HepG2 (cell line): ENCODE measurements around the gene ETFA. TPM values are rescaled to one million over a fixed set of nuclear protein-coding genes. Genes with fewer than 3 reads are reported as not detected.
A peak's percentile ranks its signal among the peaks of the same experiment; 100 is the strongest.

Experiments
- ATAC-seq: fragments of 200-7000 bp; cut with Tn5 transposase; 3 replicates; pipeline ENCODE4 v1.9.1; 2020; ENCODE audit warnings: mild to moderate bottlenecking, moderate library complexity
- BruUV-seq: library from RNA; stranded (reverse); fragments of 400-500 nt; replicated peaks from 2 replicates; lab custom pipeline; 2021; lab: Mats Ljungman, UMichigan
- CTCF ChIA-PET: fragments of 300-600 bp; formaldehyde crosslinking; extraction: SDS; loops from one replicate; lab custom pipeline; 2021; ENCODE audit warnings: low total read pairs, inconsistent platforms, low intra/inter-chr PET ratio; lab: Yijun Ruan, JAX
- POLR2A ChIA-PET: fragments of 350-600 bp; sonication (Branson Sonifier 250); formaldehyde crosslinking; loops from one replicate; lab custom pipeline; 2020; ENCODE audit warnings: antibody characterized with exemption, inconsistent platforms; lab: Yijun Ruan, JAX
- DNase-seq: peaks from one replicate; pipeline ENCODE4 v3.0.0-alpha.2; 2015; ENCODE audit warnings: low spot score
- FAIRE-seq: peaks from 3 replicates; lab custom pipeline; 2011; peaks lifted over from hg19 to GRCh38; lab: Jason Lieb, UNC
- H2AFZ ChIP-seq: one replicate; pipeline ENCODE4 v1.6.1; 2011; ENCODE audit warnings: low read length, inconsistent platforms
- H3K27ac ChIP-seq: fragments of 300-600 bp; 3 replicates; pipeline ENCODE4 v1.8.0; 2011; ENCODE audit warnings: mixed run types, mild to moderate bottlenecking, mixed read lengths, low read length, inconsistent platforms; ENCODE audit not compliant: insufficient read depth; ENCODE audit errors: extremely low read length
- H3K27me3 ChIP-seq, 2 experiments: fragments of 200-600 bp in 1 of 2; 2 replicates in 1 of 2; 3 replicates in 1 of 2; pipeline versions ENCODE4 v1.6.0 to v1.8.0; 2011; ENCODE audit warnings: low read length in 2 of 2, mild to moderate bottlenecking in 2 of 2, moderate library complexity in 2 of 2, inconsistent platforms in 1 of 2; ENCODE audit not compliant: insufficient read depth in 2 of 2, control insufficient read depth in 1 of 2
- H3K36me3 ChIP-seq, 2 experiments: fragments of 200-600 bp in 1 of 2; replicated peaks in 1 of 2; 2 replicates in 1 of 2; 3 replicates in 1 of 2; pipeline versions ENCODE4 v1.5.1 to v1.8.0; 2011; ENCODE audit warnings: low read length in 2 of 2, inconsistent platforms in 1 of 2; ENCODE audit not compliant: insufficient read depth in 2 of 2, control insufficient read depth in 1 of 2
- H3K4me1 ChIP-seq: 2 replicates; pipeline ENCODE4 v1.5.1; 2012; ENCODE audit warnings: low read length, inconsistent platforms; ENCODE audit not compliant: insufficient read depth
- H3K4me2 ChIP-seq: 2 replicates; pipeline ENCODE4 v1.6.0; 2011; ENCODE audit warnings: low read depth, low read length, inconsistent platforms
- H3K4me3 ChIP-seq, 3 experiments: fragments of 200-600 bp in 1 of 3; sonication (generic), shearing (Covaris generic) in 1 of 3; replicated peaks in 1 of 3; 2 replicates each; pipeline ENCODE4 v1.5.1; 2011 to 2016; ENCODE audit warnings: low read length in 3 of 3, inconsistent platforms in 2 of 3, low read depth in 2 of 3, mild to moderate bottlenecking in 2 of 3, control low read depth in 1 of 3, mixed read lengths in 1 of 3; ENCODE audit not compliant: insufficient read depth in 1 of 3
- H3K79me2 ChIP-seq: one replicate; pipeline ENCODE4 v1.6.1; 2011; ENCODE audit warnings: low read length, inconsistent platforms; ENCODE audit not compliant: insufficient read depth
- H3K9ac ChIP-seq: 2 replicates; pipeline ENCODE4 v1.6.0; 2011; ENCODE audit warnings: mild to moderate bottlenecking, low read depth, low read length, inconsistent platforms; ENCODE audit not compliant: insufficient read depth
- H3K9me3 ChIP-seq: 2 replicates; pipeline ENCODE4 v1.5.1; 2012; ENCODE audit warnings: mild to moderate bottlenecking, low read length
- H4K20me1 ChIP-seq: 2 replicates; pipeline ENCODE4 v1.6.0; 2011; ENCODE audit warnings: inconsistent platforms, mild to moderate bottlenecking, low read length, moderate library complexity; ENCODE audit not compliant: insufficient read depth
- ATF5 ChIP-seq: sonication (generic); formaldehyde crosslinking; IDR thresholded peaks from 2 replicates; pipeline ENCODE4 v1.4.0; 2020; ENCODE audit warnings: mild to moderate bottlenecking, low read depth, missing genetic modification reagents
- CHD4 ChIP-seq: fragments of 200-600 bp; sonication (generic); IDR thresholded peaks from 2 replicates; pipeline ENCODE4 v1.7.0; 2017; ENCODE audit warnings: mild to moderate bottlenecking, low read length, borderline replicate concordance
- ESRRA ChIP-seq: sonication (generic); formaldehyde crosslinking; IDR thresholded peaks from 2 replicates; pipeline ENCODE4 v1.5.1; 2020; ENCODE audit warnings: mild to moderate bottlenecking, low read depth, missing genetic modification reagents
- MLX ChIP-seq: IDR thresholded peaks from 2 replicates; pipeline ENCODE4 v1.6.1; 2016
- REL ChIP-seq: sonication (generic); formaldehyde crosslinking; conservative IDR thresholded peaks from 2 replicates; pipeline ENCODE4 v1.8.0; 2022; ENCODE audit warnings: mild to moderate bottlenecking, missing genetic modification reagents, moderate library complexity
- RXRB ChIP-seq: IDR thresholded peaks from 2 replicates; pipeline ENCODE4 v1.6.1; 2016; ENCODE audit warnings: borderline replicate concordance, missing genetic modification reagents, missing compliant biosample characterization
- SNAPC5 ChIP-seq: sonication (generic); formaldehyde crosslinking; IDR thresholded peaks from 2 replicates; pipeline ENCODE4 v1.8.1; 2023; ENCODE audit warnings: mild to moderate bottlenecking, missing genetic modification reagents, borderline replicate concordance
- SYNCRIP ChIP-seq: fragments of 200-400 bp; formaldehyde crosslinking; IDR thresholded peaks from 2 replicates; pipeline ENCODE4 v1.6.1; 2018; ENCODE audit warnings: mild to moderate bottlenecking, low read depth, low read length; ENCODE audit not compliant: insufficient read depth
- U2AF1 ChIP-seq: fragments of 200-400 bp; formaldehyde crosslinking; optimal IDR thresholded peaks from 2 replicates; pipeline ENCODE3; 2017; ENCODE audit warnings: mild to moderate bottlenecking, low read depth, low read length
- ZBTB42 ChIP-seq: sonication (generic); formaldehyde crosslinking; IDR thresholded peaks from 2 replicates; pipeline ENCODE4 v1.5.0; 2020; ENCODE audit warnings: mild to moderate bottlenecking, missing genetic modification reagents
- ZFP82 ChIP-seq: sonication (generic); formaldehyde crosslinking; IDR thresholded peaks from 2 replicates; pipeline ENCODE4 v1.5.1; 2020; ENCODE audit warnings: mild to moderate bottlenecking, missing genetic modification reagents, borderline replicate concordance
- ZNF629 ChIP-seq: sonication (generic); formaldehyde crosslinking; conservative IDR thresholded peaks from 2 replicates; pipeline ENCODE4 v1.5.0; 2020; ENCODE audit warnings: missing genetic modification reagents
- ZNF644 ChIP-seq: IDR thresholded peaks from 2 replicates; pipeline ENCODE4 v1.6.1; 2016; ENCODE audit warnings: low read depth
- WGBS: methylation state at CpG from one replicate; pipeline ENCODE4 v1.1.6; 2017; ENCODE audit warnings: low lambda C conversion rate; 5-methylcytosine and 5-hydroxymethylcytosine counted together
- in situ Hi-C: cut with HindIII; loops from 2 replicates; pipeline ENCODE4 v1.10.0; 2017; ENCODE audit warnings: low pct_unique_long_range_greater_than_20kb; ENCODE audit not compliant: extremely low pct_ligation_motif_present
- intact Hi-C: fragments of 100-400 bp; cut with micrococcal nuclease; formaldehyde crosslinking; loops from one replicate; pipeline ENCODE4 v1.10.0; 2022; ENCODE audit not compliant: unreplicated experiment
- polyA plus RNA-seq, 8 experiments: library from polyadenylated mRNA; depleted of rRNA in 3 of 8; stranded (reverse) in 7 of 8; unstranded in 1 of 8; fragments of >200 nt; fragmentation: Illumina TruSeq in 4 of 8; extraction: Trizol in 4 of 8; gene quantifications; 2 replicates each; pipeline versions ENCODE4 v1.2.1 to v1.2.3, GENCODE V29; 2011 to 2016; ENCODE audit warnings: low read depth in 4 of 8, missing spikeins in 1 of 8, mixed read lengths in 1 of 8; ENCODE audit not compliant: insufficient read depth in 1 of 8
- total RNA-seq, 5 experiments: library from RNA; depleted of rRNA; stranded (reverse); fragments of >200 nt; fragmentation: Illumina TruSeq; extraction: Trizol; gene quantifications; 2 replicates each; pipeline ENCODE4 v1.2.3, GENCODE V29; 2016; ENCODE audit warnings: low read depth in 1 of 5

The ETFA gene
- total and polyA plus RNA-seq, 2 of the 13 experiments (the other 11 are each of a cell fraction or from before 2014, with no cell fraction given), result 291 to 396 TPM

GRCh38 chr15:76179023-76179422 lies 132.2 kb downstream of the ETFA start:
- ChIA-PET CTCF (no interaction called here), POLR2A (no interaction called here)
- H3K4me3 ChIP-seq, result no peak overlapping the region
- DNase-seq (no peak), FAIRE-seq (no peak), ATAC-seq (no peak)
- H3K4me2 ChIP-seq, result no peak overlapping the region
- no TSS peak for BruUV-seq
- in situ Hi-C loops, result no loop called here
- 25% methylated on average over 4 of the region's 4 CpGs for WGBS
- TF ChIP-seq ZBTB42 (no peak), REL (CRISPR knock-in tag) (no peak), ZNF629 (CRISPR knock-in tag) (peak; percentile 80)
- no peaks in the 10 kb centered on the region for H3K36me3 ChIP-seq
- no peak overlapping the region for H3K9ac ChIP-seq
- no peaks in the 10 kb centered on the region for H4K20me1 ChIP-seq
- H3K9me3 ChIP-seq, result no peaks in the 10 kb centered on the region
- intact Hi-C loops, result no loop called here
- no peak overlapping the region for H3K27ac ChIP-seq
- peaks cover 22% of the 10 kb centered on the region for H3K4me1 ChIP-seq
- H2AFZ ChIP-seq, result no peak overlapping the region
- peaks cover 9 to 54% of the 10 kb centered on the region in 2 experiments for H3K27me3 ChIP-seq
- no peaks in the 10 kb centered on the region for H3K79me2 ChIP-seq

- in situ Hi-C loops, result no loop called here
- ATAC-seq, result no peak
- CTCF ChIA-PET, result no interaction called here
Measured at GRCh38 chr15:76178296-76179000, 132.8 kb downstream of the ETFA start.

More at GRCh38 chr15:76178296-76179000, 132.8 kb downstream of the ETFA start:
- H3K9ac ChIP-seq, result no peak overlapping the region
- FAIRE-seq (no peak), DNase-seq (no peak)
- H3K27me3 ChIP-seq, result peaks cover 9 to 56% of the 10 kb centered on the region in 2 experiments
- BruUV-seq, result no TSS peak
- WGBS, result 52% methylated on average over 11 of the region's 21 CpGs
- H3K27ac ChIP-seq, result no peak overlapping the region
- H3K4me2 ChIP-seq, result peak overlapping the region; percentile 40; the same call in 1 of the 2 replicates
- no peak overlapping the region for H2AFZ ChIP-seq
- intact Hi-C loops, result no loop called here
- no peaks in the 10 kb centered on the region for H3K9me3 ChIP-seq
- POLR2A ChIA-PET, result no interaction called here
- no peaks in the 10 kb centered on the region for H3K36me3 ChIP-seq
- no peaks in the 10 kb centered on the region for H3K79me2 ChIP-seq
- no peak for TF ChIP-seq SYNCRIP
- no peak for TF ChIP-seq U2AF1
- no peak for TF ChIP-seq SNAPC5 (CRISPR knock-in tag)
- no peak for TF ChIP-seq CHD4
- no peak for TF ChIP-seq ZNF644 (CRISPR knock-in tag)
- TF ChIP-seq ZFP82 (CRISPR knock-in tag), result no peak
- TF ChIP-seq ATF5, result no peak
- no peak for TF ChIP-seq ESRRA
- TF ChIP-seq MLX (CRISPR knock-in tag), result no peak
- TF ChIP-seq RXRB, result no peak
- TF ChIP-seq, all 625 proteins: peak for 0
- no peaks in the 10 kb centered on the region for H4K20me1 ChIP-seq
- no peak overlapping the region; a peak in 1 of 6 replicates for H3K4me3 ChIP-seq
- H3K4me1 ChIP-seq, result peaks cover 17% of the 10 kb centered on the region
